ENCODE data around the gene HIKESHI. TPM values are rescaled to one million over a fixed set of nuclear protein-coding genes. Genes with fewer than 3 reads are reported as not detected.

The HIKESHI gene
- total RNA-seq, 1 experiment from 2014 or later, result 38.2 TPM

DNA sequence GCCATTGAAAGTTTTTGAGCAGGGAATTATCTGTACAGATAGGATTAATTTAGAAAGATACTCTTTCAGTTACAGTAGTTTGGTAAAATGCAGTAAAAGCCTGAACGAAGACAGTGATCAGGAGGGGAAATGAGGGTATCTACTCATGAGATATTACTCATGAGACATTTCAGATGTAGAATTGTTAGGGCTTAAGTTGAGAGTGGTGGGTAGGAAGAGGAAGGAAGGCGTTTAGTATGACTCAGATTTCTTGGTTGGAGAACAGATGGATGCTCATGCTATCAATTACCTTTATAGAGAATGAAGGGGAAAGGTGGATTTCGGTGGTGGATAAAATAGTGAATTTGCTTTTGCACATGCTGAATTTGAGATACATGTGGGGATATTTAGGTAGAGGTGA, 88.4 kb downstream of the HIKESHI start:
- ChIA-PET RAD21 (ENCODE audit: low non-redundant PET in 1 of 2, low total read pairs in 2 of 2, uncharacterized antibody in 2 of 2, unreplicated experiment in 2 of 2) (no interaction called here), CTCF (no interaction called here), POLR2A (no interaction called here)
- Histone ChIP-seq H3K9ac (ENCODE audit: low read length) (no peak overlapping the region), H3K4me3 (replicated peaks in 1 of 2; ENCODE audit: low read depth in 1 of 2, low read length in 2 of 2) (no peak overlapping the region), H3K4me2 (ENCODE audit: low read length) (no peak overlapping the region), H3K36me3 (ENCODE audit: control insufficient read depth in 1 of 2, insufficient read depth in 2 of 2, low read length in 2 of 2) (no peaks in the 10 kb centered on the region), H4K20me1 (ENCODE audit: insufficient read depth) (no peaks in the 10 kb centered on the region), H3K9me3 (ENCODE audit: control insufficient read depth in 1 of 2, insufficient read depth in 1 of 2, low read depth in 1 of 2, low read length in 2 of 2) (no peaks in the 10 kb centered on the region), H3K9me2 (ENCODE audit: insufficient read depth) (no peaks in the 10 kb centered on the region; the same call in 1 of the 2 replicates), H3K27me3 (ENCODE audit: insufficient read depth, low read length) (no peaks in the 10 kb centered on the region), H3K4me1 (ENCODE audit: control insufficient read depth in 1 of 2, insufficient read depth in 2 of 2, low read length in 2 of 2) (peaks cover 0 to 4% of the 10 kb centered on the region in 2 experiments; a peak in 2 of 4 replicates), H3K79me2 (ENCODE audit: insufficient read depth, low read length) (no peaks in the 10 kb centered on the region), H3K27ac (ENCODE audit: low read depth, low read length) (no peak overlapping the region), H2AFZ (ENCODE audit: low read depth, low read length, poor library complexity, severe bottlenecking) (no peak overlapping the region)
- TF ChIP-seq, protein P1, sequence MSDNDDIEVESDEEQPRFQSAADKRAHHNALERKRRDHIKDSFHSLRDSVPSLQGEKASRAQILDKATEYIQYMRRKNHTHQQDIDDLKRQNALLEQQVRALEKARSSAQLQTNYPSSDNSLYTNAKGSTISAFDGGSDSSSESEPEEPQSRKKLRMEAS (IDR thresholded peaks at IDR 0.05), result no peak
- TF ChIP-seq POLR2AphosphoS5 (IDR thresholded peaks at IDR 0.05; ENCODE audit: low read depth, low read length) (no peak), ELF1 (IDR thresholded peaks at IDR 0.05; ENCODE audit: borderline replicate concordance, low read depth) (no peak), SRF (IDR thresholded peaks at IDR 0.05; ENCODE audit: low read depth) (no peak), ZNF274 (IDR thresholded peaks at IDR 0.05; ENCODE audit: low read depth, low read length) (no peak), EZH2 (IDR thresholded peaks at IDR 0.05) (no peak), YY1 (IDR thresholded peaks at IDR 0.05; ENCODE audit: extremely low read depth, insufficient replicate concordance, low read depth, low read length) (no peak), TCF7L2 (IDR thresholded peaks at IDR 0.05; ENCODE audit: borderline replicate concordance, extremely low read depth, insufficient read depth, insufficient read length) (no peak), RAD21 (IDR thresholded peaks at IDR 0.05; ENCODE audit: low read depth) (no peak), FOSL1 (IDR thresholded peaks at IDR 0.05; ENCODE audit: low read depth) (no peak), POLR2A (IDR thresholded peaks at IDR 0.05; ENCODE audit: borderline replicate concordance, extremely low read depth, insufficient read depth, insufficient read length) (no peak), CBX3 (IDR thresholded peaks at IDR 0.05; ENCODE audit: low read depth) (no peak), SP1 (IDR thresholded peaks at IDR 0.05; ENCODE audit: low read depth) (no peak), EGR1 (IDR thresholded peaks at IDR 0.05; ENCODE audit: low read depth) (no peak), CEBPB (IDR thresholded peaks at IDR 0.05; ENCODE audit: low read depth) (no peak), SIN3A (IDR thresholded peaks at IDR 0.05; ENCODE audit: low read depth) (no peak), ZFX (IDR thresholded peaks at IDR 0.05) (no peak)
- TF ChIP-seq, protein P2, sequence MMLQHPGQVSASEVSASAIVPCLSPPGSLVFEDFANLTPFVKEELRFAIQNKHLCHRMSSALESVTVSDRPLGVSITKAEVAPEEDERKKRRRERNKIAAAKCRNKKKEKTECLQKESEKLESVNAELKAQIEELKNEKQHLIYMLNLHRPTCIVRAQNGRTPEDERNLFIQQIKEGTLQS (IDR thresholded peaks at IDR 0.05), result no peak
- TF ChIP-seq, protein P3, sequence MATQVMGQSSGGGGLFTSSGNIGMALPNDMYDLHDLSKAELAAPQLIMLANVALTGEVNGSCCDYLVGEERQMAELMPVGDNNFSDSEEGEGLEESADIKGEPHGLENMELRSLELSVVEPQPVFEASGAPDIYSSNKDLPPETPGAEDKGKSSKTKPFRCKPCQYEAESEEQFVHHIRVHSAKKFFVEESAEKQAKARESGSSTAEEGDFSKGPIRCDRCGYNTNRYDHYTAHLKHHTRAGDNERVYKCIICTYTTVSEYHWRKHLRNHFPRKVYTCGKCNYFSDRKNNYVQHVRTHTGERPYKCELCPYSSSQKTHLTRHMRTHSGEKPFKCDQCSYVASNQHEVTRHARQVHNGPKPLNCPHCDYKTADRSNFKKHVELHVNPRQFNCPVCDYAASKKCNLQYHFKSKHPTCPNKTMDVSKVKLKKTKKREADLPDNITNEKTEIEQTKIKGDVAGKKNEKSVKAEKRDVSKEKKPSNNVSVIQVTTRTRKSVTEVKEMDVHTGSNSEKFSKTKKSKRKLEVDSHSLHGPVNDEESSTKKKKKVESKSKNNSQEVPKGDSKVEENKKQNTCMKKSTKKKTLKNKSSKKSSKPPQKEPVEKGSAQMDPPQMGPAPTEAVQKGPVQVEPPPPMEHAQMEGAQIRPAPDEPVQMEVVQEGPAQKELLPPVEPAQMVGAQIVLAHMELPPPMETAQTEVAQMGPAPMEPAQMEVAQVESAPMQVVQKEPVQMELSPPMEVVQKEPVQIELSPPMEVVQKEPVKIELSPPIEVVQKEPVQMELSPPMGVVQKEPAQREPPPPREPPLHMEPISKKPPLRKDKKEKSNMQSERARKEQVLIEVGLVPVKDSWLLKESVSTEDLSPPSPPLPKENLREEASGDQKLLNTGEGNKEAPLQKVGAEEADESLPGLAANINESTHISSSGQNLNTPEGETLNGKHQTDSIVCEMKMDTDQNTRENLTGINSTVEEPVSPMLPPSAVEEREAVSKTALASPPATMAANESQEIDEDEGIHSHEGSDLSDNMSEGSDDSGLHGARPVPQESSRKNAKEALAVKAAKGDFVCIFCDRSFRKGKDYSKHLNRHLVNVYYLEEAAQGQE (IDR thresholded peaks at IDR 0.05; ENCODE audit: low read depth), result no peak
- ATAC-seq (no peak), DNase-seq (ENCODE audit: low read depth, low spot score) (no peak)
- intact Hi-C loops (cut with micrococcal nuclease), result no loop called here
- no TSS peak for BruUV-seq (replicated peaks)
